ENCODE results near the gene PEPD.
A peak's percentile ranks its signal among the peaks of the same experiment; 100 is the strongest.

Gene PEPD

GRCh38 chr19:33374236-33374714, 147.3 kb downstream of the PEPD start:
- FAIRE-seq (no peak), DNase-seq (ENCODE audit: insufficient read length, low spot score) (no peak)

GRCh38 chr19:33373453-33374235, 147.9 kb downstream of the PEPD start, which contains the start of gene CEBPG:
TSS of gene CEBPG (plus strand) at chr19:33373709. CDS start at chr19:33379240, 5,531 bp downstream.
- DNase-seq (ENCODE audit: insufficient read length, low spot score): peak; percentile 88
- FAIRE-seq: peak; percentile 65

GRCh38 chr19:33370783-33371182, 150.8 kb downstream of the PEPD start:
- DNase-seq (ENCODE audit: insufficient read length, low spot score) (no peak), FAIRE-seq (no peak)

- DNase-seq (ENCODE audit: insufficient read length, low spot score): no peak
Measured at GRCh38 chr19:33368074-33368864, 153.3 kb downstream of the PEPD start.

GRCh38 chr19:33366897-33367296, 154.7 kb downstream of the PEPD start:
- FAIRE-seq: no peak
- no peak for DNase-seq (ENCODE audit: insufficient read length, low spot score)

More at GRCh38 chr19:33368074-33368864, 153.3 kb downstream of the PEPD start:
- peak; percentile 59 for FAIRE-seq

GRCh38 chr19:33366127-33366526, 155.5 kb downstream of the PEPD start:
- FAIRE-seq: no peak
- DNase-seq (ENCODE audit: insufficient read length, low spot score): no peak

GRCh38 chr19:33365691-33366090, 155.9 kb downstream of the PEPD start:
- DNase-seq (ENCODE audit: insufficient read length, low spot score) (no peak), FAIRE-seq (no peak)

- FAIRE-seq: no peak
- no peak for DNase-seq (ENCODE audit: insufficient read length, low spot score)
Measured at GRCh38 chr19:33363476-33363875, 158.1 kb downstream of the PEPD start.

GRCh38 chr19:33362508-33363228, 158.9 kb downstream of the PEPD start:
- FAIRE-seq (no peak), DNase-seq (ENCODE audit: insufficient read length, low spot score) (no peak)

GRCh38 chr19:33359581-33359980, 162.0 kb downstream of the PEPD start:
- no peak for FAIRE-seq
- no peak for DNase-seq (ENCODE audit: insufficient read length, low spot score)

GRCh38 chr19:33358408-33358807, 163.2 kb downstream of the PEPD start:
- FAIRE-seq (no peak), DNase-seq (ENCODE audit: insufficient read length, low spot score) (no peak)

GRCh38 chr19:33357556-33357955, 164.0 kb downstream of the PEPD start:
- DNase-seq (ENCODE audit: insufficient read length, low spot score) (no peak), FAIRE-seq (no peak)

- FAIRE-seq: no peak
Measured at GRCh38 chr19:33355535-33355934, 166.1 kb downstream of the PEPD start.

GRCh38 chr19:33350538-33351309, 170.9 kb downstream of the PEPD start:
- FAIRE-seq (peak; percentile 69), DNase-seq (ENCODE audit: insufficient read length, low spot score) (peak; percentile 67)

More at GRCh38 chr19:33355535-33355934, 166.1 kb downstream of the PEPD start:
- DNase-seq (ENCODE audit: insufficient read length, low spot score): no peak

- DNase-seq (ENCODE audit: insufficient read length, low spot score) (no peak), FAIRE-seq (no peak)
Measured at GRCh38 chr19:33349319-33350289, 172.0 kb downstream of the PEPD start.

GRCh38 chr19:33348301-33349010, 173.1 kb downstream of the PEPD start:
- FAIRE-seq (peak; percentile 36), DNase-seq (ENCODE audit: insufficient read length, low spot score) (no peak)

GRCh38 chr19:33347300-33347699, 174.3 kb downstream of the PEPD start:
- FAIRE-seq: no peak
- DNase-seq (ENCODE audit: insufficient read length, low spot score): no peak

- FAIRE-seq (no peak), DNase-seq (ENCODE audit: insufficient read length, low spot score) (no peak)
Measured at GRCh38 chr19:33346665-33347064, 174.9 kb downstream of the PEPD start.
